GM18498 (cell line): ENCODE measurements around the gene ZKSCAN3.
"Not testable (repeated sequence)": the region's sequence is repeated elsewhere in the genome, so short reads cannot be mapped to it uniquely, and the experiment has no call there.

Source experiments
- ATAC-seq: cut with Tn5 transposase; IDR thresholded peaks from one replicate; pipeline ENCODE4 v1.9.1; 2021; ENCODE audit warnings: mild to moderate bottlenecking, moderate library complexity; ENCODE audit not compliant: unreplicated experiment

ZKSCAN3 gene

DNA sequence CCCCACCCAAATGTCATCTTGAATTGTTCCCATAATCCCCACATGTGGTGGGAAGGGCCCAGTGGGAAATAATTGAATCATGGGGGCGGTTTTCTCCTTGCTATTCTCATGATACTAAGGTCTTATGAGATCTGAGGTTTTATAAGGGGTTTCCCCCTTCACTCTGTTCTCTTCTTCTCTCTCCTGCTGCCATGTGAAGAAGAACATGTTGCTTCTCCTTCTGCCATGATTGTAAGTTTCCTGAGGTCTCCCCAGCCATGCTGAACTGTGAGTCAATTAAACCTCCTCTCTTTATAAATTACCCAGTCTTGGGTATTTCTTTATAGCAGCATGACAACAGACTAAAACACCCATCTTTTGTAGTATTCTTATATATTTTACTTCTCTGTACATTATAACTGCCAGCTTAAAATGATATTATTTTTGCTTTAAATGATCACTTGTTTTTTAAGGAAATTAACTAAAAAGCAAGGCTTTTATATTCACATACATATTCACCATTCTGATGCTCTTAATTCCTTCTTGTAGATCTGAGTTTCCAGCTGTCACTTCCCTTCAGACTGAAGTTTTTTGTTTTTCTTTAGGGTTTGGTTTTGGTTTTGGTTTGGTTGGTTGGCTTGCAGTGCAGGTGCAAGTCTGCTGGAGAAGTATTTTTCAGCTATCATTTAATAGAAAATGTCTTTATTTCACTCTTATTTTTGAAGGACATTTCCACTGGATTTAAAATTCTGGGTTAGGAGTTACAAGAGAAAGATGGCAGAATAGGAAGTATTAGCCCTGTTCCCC is 9.2 kb upstream of the ZKSCAN3 start:
- ATAC-seq, result no peak

DNA sequence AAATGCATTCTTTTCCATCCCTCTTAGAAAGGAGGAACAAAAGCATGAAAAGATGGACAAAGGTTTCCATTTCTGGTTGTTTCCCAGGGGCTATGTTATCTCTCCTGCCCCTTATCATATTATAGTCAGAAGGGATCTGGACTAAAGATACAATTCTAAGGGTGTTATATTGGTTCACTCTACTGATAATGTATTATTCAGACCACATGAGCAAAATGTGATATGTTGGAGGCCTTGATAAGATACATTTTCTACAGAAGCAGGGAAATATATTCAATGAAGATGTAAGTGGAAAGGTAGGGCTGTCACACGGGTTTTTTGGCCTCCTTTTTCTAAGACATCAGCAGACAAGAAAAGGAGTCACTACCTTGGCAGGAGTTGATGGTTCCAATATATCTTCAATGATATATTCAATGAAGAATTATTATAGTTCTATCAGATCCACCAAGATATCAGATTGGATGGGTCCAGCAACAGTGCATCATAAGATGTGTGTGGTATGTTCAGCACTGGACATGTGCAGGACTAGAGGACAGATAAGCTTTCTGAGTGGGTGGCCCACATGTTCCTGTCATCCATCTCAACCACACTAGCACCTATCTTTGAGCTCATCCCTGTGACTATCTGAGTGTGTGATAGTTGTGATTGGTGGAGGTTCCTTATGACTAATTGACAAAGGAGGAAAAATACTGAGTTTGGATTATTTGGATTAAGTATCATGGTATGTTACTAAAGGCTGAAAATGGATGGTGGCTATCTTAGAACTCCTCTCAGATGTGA is 5.7 kb upstream of the ZKSCAN3 start:
- ATAC-seq, result no peak

DNA sequence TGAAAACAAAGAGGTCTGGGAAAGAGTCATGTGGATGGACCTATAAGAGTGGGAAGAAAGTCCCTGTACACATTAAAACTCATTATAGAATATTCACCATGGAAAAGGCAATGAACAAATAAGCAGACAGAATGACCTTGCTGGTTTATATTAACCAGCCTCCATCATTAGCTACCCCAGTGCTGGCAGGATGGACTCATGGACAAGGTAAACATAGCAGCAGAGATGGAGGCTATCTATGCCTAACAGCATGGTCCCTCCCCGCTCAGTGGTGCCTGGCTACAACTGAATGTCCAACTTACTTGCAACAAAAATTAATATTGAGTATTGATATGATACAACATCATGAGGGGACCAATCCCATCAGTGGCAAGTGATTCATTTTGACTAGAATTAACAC is 4.5 kb upstream of the ZKSCAN3 start:
- no peak for ATAC-seq

GRCh38 chr6:28347119-28347518 is 2.6 kb upstream of the ZKSCAN3 start:
- ATAC-seq, result no peak

- peak; percentile 11 for ATAC-seq
Measured at GRCh38 chr6:28349344-28349891, 329 bp upstream of the ZKSCAN3 start.

DNA sequence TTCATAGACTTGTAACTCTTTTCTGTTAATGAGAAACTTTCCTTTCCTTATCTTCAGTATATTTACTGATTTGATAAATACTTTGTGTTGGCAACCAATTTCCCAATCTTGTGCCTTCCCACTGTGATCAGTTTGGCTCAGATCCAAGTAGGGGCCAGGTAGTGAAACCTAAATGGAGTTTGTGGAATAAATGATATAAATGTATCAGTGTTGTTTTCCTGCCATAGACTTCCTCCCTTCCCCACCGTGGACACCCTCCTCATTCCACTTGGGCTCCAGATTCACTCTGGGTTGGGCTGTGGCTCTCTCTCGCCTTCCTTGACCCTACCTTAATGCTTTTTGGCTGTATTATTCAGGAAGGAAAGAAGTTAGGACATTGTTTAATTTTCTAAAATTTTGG is 1.3 kb downstream of the ZKSCAN3 start:
- ATAC-seq, result no peak

DNA sequence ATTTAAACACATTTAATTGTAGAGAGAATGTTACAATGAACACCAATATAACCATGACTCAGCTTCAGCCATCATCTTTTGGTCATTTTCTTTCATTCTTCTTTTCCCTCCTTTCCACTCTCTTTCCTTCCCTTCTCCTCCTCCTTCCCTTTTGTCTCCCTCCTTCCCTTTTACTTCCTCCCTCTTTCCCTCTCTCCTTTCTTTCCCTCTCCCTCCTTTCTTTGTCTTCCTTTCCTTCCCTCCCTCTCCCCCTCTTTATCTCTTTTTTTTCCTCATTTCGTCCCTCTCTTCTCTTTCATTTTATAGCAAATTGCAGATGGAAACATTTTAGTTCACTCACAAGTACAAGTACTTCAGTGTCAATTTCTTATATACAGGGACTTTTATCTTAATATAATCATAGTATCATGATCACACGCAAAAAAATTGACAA is 1.8 kb downstream of the ZKSCAN3 start:
- no peak for ATAC-seq

DNA sequence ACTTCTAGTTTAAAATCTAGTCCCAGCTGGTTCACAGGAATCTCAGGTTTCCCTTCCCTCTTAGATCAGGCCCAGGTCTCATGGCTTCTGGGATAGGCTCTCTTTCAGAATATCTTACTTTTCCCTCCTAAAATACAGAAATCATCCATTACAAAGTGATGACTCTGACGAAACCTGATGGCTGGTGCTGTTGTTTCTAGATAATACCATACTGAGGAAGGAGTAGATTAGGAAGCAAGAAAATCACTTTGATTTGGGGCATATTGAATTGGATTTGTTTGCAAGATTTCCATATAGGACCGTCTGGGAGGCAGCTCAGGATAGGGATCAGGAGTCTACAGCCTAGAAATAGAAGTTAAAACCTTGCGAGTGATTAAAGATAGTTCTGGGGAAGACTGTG is 3.6 kb downstream of the ZKSCAN3 start:
- no peak for ATAC-seq

- ATAC-seq, result no peak
Measured at GRCh38 chr6:28353981-28354676, 4.4 kb downstream of the ZKSCAN3 start.

DNA sequence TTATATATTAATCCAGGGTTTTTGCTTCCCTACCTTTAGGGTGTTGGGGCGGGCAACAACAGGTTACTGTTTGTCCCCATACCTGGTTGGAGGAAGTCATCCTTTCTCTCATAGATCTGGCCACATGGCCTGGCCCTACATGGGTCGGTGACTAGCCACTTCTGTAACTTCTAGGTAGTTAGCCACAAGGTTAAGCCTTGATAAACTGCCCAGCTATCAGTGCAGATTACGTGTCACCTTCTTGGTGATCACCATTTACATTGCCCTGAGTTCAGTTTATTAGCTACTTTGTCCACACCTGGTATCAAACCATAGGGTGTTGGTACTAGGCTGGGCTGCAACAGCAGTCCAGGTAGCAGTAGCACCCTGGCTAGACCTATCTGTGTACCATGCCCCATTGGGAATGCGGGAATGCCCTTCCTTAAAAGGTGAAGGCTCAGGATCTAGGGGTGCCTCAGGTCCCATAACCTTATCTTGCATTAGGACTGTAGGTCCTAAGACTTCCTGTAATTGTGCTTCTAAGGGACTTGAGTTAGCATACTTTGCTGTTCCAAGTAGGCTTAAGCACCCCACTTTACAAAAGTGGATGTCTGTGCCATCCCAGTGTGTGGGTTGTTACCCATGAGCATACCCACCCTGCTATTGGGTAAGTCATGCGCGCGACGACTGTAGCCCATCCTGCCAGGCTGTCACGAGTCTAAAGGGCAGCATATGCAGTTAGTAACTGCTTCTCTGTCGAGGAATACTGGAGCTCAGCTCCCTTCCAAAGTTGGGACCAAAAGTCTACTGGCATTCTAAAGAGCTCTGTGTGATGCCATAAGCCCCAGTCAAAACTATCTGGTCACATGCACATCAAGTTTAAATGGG is 5.2 kb downstream of the ZKSCAN3 start:
- no peak for ATAC-seq

DNA sequence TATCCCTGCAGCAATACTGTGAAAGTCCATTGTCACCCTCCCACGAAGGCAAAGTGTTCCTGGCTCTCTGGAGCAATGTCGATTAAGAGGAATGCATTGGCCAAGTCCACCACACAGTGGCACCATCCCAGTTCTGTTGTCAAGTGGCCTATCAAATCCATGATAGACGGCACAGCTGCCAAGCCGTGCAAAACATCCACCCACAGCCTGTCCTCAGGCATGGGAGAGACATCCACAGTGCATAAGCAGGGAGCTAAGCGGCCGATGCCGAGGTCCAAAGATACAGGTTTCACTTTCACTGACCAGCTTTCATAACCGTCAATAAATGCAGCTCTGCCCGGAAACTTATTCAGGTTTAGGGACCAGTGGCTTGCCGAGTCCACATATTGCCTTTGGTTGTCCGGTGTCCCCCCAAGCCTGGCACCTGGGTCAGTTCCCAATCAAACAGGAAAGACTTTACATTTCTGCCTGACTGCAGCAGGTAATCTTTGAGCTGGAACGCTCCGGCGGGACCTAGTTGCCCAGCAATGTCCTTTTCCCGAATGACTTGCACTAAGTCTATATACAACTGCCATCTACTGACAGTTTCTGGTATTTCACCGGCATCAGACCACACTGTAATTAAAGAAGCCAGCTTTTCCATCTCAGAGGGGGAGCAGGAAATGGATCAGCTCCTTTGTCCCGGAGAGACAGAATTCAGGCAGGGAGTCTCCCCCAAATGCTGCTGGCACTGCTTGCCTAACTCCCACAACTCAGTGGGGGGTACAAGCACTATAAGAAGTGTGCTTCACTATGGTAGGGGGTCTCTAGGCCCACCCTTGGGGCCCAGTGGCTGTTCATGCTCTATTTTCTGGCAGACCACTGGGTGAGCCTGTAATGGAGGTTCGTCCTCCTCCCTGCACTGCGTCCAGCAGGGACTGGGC is 6.3 kb downstream of the ZKSCAN3 start:
- ATAC-seq, result peak; percentile 80

- no peak for ATAC-seq
Measured at GRCh38 chr6:28356666-28357020, 6.9 kb downstream of the ZKSCAN3 start.

GRCh38 chr6:28357036-28357435 is 7.3 kb downstream of the ZKSCAN3 start:
- no peak for ATAC-seq

- ATAC-seq, result not testable (repeated sequence)
Measured at GRCh38 chr6:28359562-28359961, 9.8 kb downstream of the ZKSCAN3 start.

- no peak for ATAC-seq
Measured at GRCh38 chr6:28360961-28361360, 11.2 kb downstream of the ZKSCAN3 start.

DNA sequence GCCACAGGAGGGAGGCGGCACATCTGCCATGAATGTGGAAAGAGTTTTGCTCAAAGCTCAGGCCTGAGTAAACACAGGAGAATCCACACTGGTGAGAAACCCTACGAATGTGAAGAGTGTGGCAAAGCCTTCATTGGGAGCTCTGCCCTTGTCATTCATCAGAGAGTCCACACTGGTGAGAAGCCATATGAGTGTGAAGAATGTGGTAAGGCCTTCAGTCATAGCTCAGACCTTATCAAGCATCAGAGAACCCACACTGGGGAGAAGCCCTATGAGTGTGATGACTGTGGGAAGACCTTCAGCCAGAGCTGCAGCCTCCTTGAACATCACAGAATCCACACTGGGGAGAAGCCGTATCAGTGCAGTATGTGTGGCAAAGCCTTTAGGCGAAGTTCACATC is 15.8 kb downstream of the ZKSCAN3 start:
- not testable (repeated sequence) for ATAC-seq

GRCh38 chr6:28368522-28368921 is 18.8 kb downstream of the ZKSCAN3 start:
- peak; percentile 70 for ATAC-seq

DNA sequence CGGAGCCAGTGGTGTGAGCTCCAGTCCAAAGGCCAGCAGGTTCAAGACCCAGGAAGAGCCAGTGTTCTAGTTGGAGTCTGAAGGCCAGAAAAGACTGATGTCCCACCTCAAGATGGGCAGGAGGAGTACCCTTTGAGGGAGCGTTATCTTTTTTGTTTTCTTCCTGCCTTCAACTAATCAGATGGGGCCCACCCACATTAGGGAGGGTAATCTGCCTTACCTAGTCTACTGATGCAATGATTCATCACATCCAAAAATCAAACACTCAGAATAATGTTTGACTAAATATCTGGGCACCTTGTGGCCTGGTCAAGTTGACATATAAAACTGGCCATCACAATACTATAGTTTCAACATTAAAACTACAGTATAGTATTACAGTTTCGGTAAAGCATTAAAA is 19.7 kb downstream of the ZKSCAN3 start:
- no peak for ATAC-seq

GRCh38 chr6:28370440-28370839 is 20.7 kb downstream of the ZKSCAN3 start:
- no peak for ATAC-seq
